ENCODE results near the gene RALB.

- no peak for TF ChIP-seq CTCF (IDR thresholded peaks at IDR 0.05; ENCODE audit: low read depth, low read length, poor library complexity, severe bottlenecking)
- TF ChIP-seq EZH2phosphoT487 (IDR thresholded peaks at IDR 0.05; ENCODE audit: borderline replicate concordance, low read length): no peak
Measured at GRCh38 chr2:120288016-120288373, 35.3 kb downstream of the RALB start.
